Measurements from ENCODE around the gene RSRP1.

GRCh38 chr1:25232027-25232865 lies 15.0 kb downstream of the RSRP1 start, which contains the start of gene SYF2:
- TF ChIP-seq CTCF (conservative IDR thresholded peaks at IDR 0.05) (no peak), EZH2 (IDR thresholded peaks at IDR 0.05; ENCODE audit: low read depth) (no peak)

All from PC-9 (cell line).